Activated naive CD8-positive, alpha-beta T cell treated with anti-CD3 and anti-CD28 coated beads, Interleukin-2, amount 50 U/mL, for 16 hours (primary cell): ENCODE results near the gene LUC7L.
"Not testable (repeated sequence)": the region's sequence is repeated elsewhere in the genome, so short reads cannot be mapped to it uniquely, and the experiment has no call there.

Experiments used
- DNase-seq: peaks from one replicate; pipeline ENCODE4 v3.0.0-alpha.2; 2020; ENCODE audit warnings: low read depth, low spot score

Gene LUC7L, protein sequence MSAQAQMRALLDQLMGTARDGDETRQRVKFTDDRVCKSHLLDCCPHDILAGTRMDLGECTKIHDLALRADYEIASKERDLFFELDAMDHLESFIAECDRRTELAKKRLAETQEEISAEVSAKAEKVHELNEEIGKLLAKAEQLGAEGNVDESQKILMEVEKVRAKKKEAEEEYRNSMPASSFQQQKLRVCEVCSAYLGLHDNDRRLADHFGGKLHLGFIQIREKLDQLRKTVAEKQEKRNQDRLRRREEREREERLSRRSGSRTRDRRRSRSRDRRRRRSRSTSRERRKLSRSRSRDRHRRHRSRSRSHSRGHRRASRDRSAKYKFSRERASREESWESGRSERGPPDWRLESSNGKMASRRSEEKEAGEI

DNA sequence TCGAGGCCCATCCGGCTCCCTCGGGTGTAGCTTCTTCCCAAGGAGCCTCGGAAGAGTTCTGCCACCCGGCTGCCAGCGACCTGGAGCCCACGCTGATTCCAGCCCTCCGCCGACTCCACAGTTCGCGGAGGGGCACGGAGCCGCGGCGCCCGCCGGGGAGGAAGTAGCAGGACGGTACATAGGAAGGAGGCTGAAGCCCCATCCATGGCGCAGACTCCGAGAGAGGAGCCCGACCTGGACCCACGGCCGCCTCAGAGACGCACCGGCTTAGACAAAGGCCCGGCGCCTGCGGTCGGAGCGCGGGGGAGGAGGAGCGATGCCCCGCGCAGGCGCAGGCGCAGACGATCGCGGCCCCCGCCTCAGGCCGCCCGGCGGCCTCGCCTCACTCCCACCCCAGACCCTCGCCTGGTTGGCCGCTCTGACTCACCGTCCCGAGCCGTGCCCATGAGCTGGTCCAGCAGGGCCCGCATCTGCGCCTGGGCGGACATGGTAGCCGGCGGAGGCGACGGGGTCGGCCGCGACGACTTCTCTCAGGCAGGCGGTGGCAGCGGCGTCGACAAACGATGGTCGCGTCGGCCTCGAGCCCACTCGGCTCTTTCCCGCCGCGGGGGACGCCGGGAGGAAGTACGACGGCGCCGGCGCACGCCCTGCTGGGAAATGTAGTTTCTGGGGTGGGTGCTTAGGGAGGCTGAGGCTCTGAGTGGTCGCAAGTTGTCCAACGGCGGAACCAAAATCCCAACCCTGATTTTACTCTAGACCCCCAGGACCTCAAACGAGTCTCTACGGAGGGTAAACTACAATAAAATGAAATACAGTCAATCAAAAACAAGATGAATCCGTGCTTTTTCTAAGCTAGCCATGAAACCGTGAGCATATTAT lies at the start of gene LUC7L:
Gene LUC7L (minus strand): TSS at position 598 of the 879 bp plus-strand sequence. CDS start 110 bp downstream, at position 488.
- peak; percentile 71 for DNase-seq

DNA sequence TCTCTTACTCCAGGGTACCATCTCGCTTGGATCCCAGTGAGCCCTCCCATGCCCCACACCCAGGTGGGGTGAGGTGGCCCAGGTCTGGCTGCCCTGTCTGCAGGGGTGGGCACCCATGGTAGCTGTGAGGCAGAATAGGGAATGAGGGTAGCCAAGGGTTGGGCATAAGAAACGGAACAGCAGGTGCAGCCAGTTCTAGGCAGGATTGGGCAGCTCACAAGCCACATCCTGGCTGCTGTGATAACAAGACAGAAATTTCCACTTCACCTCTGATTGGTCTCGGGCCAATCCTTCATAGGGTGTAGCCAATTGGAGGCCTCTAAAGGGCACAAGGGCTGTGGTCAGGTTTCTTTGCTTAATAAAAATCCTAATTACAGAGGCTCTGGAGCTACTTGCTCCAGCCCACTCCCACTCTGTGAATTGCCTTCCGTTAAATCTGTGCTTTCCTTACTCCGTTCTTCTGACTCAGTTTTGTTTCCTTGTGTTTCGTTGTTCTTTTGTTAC lies 49.7 kb upstream of the LUC7L start:
- DNase-seq: no peak

GRCh38 chr16:276426-277077 lies 47.3 kb upstream of the LUC7L start:
- no peak for DNase-seq

GRCh38 chr16:275786-276232 lies 46.6 kb upstream of the LUC7L start, which contains the start of gene RGS11:
TSS of gene RGS11 (minus strand) at chr16:275944. CDS start at chr16:275911, 33 bp downstream.
- no peak for DNase-seq

DNA sequence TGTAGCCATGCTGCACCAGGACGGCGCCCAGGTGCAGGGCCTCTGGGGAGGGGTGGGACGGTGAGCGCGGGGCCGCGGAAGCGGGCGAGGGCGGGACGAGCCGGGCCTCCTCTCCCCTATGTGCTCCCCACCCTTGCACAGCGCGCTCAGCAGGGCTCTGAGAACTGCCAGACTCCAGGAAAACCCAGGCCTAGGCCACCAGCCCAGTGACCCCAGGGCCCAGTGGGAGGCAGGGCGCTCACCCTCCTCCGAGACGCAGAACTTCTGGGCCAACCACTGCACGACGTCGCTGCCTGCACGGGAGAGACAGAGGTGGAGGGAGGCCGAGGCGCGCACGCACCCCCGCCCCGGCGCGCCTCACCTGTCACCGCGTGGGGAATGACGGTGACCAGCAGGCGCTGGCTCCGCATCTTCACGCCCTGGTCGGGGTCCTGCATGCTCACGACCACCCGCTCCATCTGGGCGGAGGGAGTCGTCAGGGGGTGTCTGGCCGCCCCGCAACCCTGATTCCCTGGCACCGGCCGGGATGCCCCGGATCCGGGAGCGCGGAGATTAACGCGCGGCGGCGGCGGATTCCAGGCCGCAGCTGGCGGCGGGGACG lies 45.9 kb upstream of the LUC7L start:
- no peak for DNase-seq

- DNase-seq: no peak
These were observed 44.5 kb upstream of the LUC7L start for GRCh38 chr16:273547-274421.

DNA sequence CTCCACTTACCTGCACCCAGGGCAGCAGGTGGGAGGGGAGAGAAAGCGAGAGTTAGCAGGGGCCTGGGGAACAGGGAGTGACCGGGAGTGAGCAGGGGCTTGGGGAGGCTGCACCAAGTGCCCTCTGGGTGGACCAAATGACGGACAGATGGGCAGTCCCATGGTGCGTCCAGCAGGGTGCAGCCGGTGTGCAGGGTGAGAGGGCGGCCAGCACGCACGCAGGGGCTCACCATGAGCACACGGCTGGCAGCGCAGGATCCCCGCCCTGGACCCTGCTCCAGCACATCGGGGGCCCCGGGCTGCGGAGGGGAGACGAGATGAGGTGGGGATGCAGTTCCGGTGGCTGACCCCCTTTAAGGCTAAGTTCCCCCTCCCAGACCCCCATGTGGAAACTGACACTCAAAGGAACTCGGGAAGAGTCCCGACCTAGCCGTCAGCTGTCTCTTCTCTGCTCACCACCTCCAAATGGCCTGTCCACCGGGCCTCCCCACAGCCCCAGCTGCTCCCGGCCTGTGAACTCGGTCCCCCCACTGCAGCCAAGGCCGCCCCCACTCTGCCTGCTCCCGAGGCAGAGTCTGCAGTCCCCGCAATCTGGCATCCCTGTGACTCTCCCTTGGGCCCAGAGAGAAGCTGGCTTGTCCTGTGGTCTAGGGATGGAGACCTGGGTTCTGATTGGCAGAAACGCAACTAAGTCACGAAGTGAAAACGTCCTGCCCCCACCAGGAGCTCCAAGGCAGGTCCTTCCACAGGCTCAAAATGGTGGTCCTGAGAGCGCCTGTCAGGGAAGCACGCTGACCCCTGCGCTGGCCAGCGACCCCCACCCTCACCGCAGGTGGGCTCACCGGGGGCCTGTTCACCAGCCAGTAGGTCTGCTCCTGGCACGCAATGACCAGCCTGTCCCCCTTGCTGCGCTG lies 43.6 kb upstream of the LUC7L start:
- no peak for DNase-seq

- DNase-seq: no peak
These were observed 41.4 kb upstream of the LUC7L start for GRCh38 chr16:270381-271255.

GRCh38 chr16:269061-269796 lies 40.0 kb upstream of the LUC7L start:
- no peak for DNase-seq

- no peak for DNase-seq
These were observed 39.1 kb upstream of the LUC7L start for GRCh38 chr16:268141-269053.

GRCh38 chr16:267562-267961 lies 38.3 kb upstream of the LUC7L start:
- not testable (repeated sequence) for DNase-seq

DNA sequence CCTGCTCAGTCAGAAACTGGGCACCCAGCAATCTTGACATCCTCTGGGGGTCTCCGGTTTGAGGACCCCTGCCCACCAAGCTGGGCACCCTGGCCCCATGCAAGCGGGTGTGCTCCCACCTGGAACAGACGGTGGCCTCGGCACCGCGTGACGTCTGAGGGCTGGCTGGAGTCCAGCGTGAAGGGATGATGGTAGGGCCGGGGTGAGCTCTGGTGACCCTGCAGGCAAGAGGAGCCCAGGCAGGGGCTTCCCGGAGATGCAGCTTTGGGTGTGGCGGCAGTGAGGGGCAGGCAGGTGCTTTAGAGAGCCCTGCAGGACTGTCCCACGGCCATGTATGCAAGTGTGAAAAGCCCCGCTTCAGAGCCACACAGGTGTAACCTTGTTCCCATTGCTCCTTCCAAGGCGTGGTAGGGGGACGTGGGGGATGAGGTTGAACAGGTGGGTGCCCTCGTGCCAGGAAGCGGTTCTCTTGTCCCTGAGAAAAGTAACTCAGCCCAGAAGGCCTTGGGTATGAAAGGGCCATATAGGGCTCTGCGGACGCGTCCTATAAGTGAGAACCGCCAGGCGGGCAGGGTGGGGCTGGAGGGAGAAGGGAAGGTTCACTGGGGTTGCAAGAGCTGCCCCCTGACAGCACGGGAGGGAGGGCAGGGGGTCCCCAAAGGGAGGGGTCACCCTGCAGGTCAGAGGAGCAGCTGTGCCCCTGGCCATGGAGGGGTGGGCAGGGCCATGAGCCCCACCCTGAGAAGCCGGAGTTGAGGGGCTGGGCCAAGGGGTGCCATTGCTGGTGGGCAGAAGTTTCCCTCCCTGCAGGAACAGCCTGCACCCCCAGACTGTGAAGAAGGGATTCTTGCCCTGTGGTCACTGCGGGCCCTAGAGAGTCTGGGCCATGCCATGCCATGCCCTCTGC lies 37.3 kb upstream of the LUC7L start:
- no peak for DNase-seq

- DNase-seq: no peak
These were observed 36.5 kb upstream of the LUC7L start for GRCh38 chr16:265711-266110.

- DNase-seq: no peak
These were observed 35.8 kb upstream of the LUC7L start for GRCh38 chr16:265002-265529.

DNA sequence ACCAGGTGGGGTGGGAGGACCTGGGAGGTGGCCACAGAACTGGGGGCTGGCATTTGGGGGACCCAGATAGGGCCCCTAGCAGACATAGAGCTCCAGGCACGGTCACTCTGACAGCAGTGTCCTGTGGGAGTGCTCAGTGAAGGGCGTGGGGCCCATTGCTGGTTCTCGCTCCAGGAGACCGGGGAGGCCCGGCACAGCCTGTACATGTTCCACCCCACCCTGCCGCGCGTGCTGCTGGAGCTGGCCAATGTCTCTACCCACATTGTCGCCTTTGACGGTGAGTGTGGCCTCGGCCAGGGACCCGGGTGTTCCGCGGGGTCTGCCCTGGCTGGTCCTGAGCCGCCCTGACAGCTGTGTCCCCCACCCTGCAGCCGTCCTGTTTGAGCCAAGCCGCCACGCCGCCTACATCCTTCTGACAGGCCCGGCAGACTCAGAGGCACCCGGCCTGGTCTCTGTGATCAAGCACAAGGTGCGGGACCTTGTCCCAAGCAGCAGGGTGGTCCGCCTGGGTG lies 35.2 kb upstream of the LUC7L start:
- no peak for DNase-seq
